Glomerular visceral epithelial cell (primary cell): Measurements from ENCODE around the gene BAMBI.

Experiments used
- DNase-seq: peaks from one replicate; pipeline ENCODE4 v3.0.0-alpha.2; 2016; ENCODE audit errors: extremely low spot score

The BAMBI gene

DNA sequence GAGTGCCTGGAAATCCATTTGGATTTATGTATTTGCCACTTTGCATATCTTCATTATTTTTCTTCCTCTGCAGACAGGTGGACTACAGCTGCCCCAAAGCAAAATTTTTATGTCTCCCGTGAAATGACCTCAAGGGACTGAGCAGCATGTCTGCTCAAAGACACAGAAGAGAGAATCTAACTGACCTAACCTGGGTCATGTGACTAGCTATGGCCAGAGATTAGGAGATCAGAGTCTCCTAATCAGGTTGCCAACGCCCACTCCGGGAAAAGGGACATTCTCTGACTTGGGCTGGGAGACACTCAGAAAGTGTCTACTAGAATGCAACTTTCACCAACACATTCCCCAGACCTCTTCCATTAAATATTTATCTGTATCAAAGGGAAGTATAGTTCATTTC is 2.5 kb upstream of the BAMBI start:
- no peak for DNase-seq

DNA sequence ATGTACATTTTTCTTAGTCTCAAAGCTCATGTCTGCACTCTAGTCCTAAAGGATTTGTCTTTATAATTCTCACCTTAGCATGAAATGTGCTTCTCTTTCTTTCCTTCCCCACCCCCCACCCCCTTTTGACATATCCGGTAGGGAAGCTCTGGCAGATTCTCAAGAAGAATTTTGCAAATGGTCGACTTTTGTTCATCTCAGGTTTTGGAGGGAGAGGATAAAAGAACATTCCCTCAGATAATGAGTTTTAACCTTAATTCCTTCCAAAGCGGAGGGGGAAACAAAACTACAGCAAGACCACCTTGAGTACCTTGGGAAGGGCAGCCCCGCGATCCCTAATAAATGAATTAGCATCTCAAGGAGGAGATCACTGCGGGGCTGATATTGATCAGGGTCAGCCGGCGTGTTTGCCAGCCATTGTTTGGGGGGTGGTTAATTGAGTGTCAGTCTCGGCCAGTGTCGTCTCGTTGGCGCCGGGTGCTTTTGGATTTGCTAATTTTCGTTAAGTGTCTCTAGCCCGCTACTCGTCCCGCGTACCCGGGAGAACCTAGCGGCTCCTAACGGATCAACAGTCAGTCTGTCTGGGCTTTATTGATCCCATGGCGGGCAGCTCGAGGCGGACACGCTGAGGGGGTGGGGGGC is 874 bp upstream of the BAMBI start:
- no peak for DNase-seq

- DNase-seq = peak; percentile 35
These were observed 766 bp downstream of the BAMBI start for GRCh38 chr10:28677888-28678686.

GRCh38 chr10:28678687-28679457 is 1.6 kb downstream of the BAMBI start:
- peak; percentile 22 for DNase-seq

GRCh38 chr10:28679581-28680357 is 2.4 kb downstream of the BAMBI start:
- DNase-seq = peak; percentile 39

GRCh38 chr10:28680358-28680752 is 3.0 kb downstream of the BAMBI start:
- no peak for DNase-seq

- peak; percentile 64 for DNase-seq
These were observed 4.0 kb downstream of the BAMBI start for GRCh38 chr10:28681291-28681763.

DNA sequence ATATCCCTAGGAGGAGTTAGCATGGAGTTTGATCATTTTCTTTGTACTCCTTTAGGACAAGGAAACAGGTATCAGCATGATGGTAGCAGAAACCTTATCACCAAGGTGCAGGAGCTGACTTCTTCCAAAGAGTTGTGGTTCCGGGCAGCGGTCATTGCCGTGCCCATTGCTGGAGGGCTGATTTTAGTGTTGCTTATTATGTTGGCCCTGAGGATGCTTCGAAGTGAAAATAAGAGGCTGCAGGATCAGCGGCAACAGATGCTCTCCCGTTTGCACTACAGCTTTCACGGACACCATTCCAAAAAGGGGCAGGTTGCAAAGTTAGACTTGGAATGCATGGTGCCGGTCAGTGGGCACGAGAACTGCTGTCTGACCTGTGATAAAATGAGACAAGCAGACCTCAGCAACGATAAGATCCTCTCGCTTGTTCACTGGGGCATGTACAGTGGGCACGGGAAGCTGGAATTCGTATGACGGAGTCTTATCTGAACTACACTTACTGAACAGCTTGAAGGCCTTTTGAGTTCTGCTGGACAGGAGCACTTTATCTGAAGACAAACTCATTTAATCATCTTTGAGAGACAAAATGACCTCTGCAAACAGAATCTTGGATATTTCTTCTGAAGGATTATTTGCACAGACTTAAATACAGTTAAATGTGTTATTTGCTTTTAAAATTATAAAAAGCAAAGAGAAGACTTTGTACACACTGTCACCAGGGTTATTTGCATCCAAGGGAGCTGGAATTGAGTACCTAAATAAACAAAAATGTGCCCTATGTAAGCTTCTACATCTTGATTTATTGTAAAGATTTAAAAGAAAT is 4.8 kb downstream of the BAMBI start:
- DNase-seq = no peak

DNA sequence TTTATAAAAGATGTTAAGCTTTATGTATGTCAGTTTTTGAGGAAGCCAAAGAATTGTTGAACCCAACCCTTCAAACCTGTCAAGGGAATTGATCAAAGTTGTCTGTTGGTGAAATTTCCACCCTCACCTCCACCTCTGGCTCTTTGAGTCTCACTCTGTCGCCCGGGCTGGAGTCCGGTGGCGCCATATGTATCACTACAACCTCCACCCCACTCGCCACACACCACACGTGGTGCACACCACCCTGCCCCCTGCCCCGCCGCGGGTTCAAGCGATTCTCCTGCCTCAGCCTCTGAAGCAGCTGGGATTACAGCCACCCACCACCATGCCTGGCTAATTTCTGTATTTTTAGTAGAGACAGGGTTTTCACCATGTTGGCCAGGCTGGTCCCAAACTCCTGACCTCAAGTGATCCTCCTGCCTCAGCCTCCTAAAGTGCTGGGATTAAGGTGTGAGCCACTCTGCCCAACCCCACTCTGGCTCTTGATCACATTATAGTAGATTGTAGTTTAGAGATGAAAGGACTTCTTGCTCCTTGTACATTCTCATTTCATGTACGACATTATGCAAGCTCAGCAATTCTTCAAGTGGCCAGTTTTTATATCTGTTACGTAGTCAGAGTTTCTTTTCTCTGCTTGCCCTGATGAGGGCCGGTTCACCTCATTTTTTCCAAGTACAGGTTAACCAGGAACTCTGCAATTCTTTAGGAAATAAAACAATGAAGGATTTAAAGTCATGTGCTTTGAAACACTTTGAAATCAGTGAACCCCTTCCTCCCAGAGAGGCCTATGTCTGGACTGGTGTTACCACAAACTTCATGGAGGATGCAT is 7.0 kb downstream of the BAMBI start:
- DNase-seq = no peak

DNA sequence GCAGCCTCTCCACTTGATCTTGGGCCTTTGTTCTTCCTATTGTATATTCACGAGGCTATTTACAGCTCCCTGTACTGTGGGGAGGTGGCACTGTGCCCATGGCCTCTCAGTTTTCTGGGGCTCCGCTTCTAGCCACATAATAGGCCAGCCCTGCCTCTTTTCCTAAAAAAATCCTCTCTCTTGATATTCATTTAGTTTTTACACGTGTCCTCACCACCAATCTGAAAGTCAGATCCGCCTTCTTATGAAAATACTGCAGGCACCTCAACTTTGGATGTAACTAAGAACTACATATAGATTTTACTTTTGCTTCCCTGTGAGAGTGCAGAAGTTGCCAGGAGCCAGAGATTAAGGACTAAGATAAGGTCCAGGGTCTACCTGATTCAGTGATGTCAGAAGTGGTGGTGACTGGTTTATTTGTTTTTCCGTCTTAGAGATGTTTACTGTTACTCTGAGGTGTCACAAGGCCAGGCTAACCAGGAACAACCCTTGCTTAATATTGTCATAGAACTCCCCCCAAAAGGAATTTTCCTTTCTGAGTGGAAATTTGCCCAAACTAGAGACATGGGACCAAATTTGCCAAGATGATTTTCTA is 7.8 kb downstream of the BAMBI start:
- no peak for DNase-seq

DNA sequence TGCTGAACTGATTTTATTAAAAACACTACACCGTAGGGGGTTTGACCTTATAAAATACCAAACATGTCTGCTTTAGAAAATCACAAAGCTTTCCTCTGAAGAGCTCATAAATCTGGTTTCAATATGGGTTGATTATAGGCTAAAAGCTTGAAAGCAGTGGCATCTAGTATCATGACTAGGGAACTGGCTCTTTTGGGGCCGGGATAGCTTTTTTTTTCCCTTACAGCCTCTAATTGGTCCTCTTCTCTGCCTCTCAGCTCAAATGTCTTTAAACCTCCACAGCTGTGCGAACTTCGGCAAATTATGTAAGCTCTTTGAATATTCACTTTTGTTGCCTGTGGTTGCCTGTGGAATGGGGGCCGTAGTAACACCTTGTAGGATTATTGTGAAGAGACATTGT is 8.4 kb downstream of the BAMBI start:
- DNase-seq = no peak

- no peak for DNase-seq
These were observed 9.7 kb downstream of the BAMBI start for GRCh38 chr10:28686835-28687682.

GRCh38 chr10:28687683-28688001 is 10.3 kb downstream of the BAMBI start:
- DNase-seq = no peak

GRCh38 chr10:28690545-28690944 is 13.2 kb downstream of the BAMBI start:
- no peak for DNase-seq

- no peak for DNase-seq
These were observed 13.9 kb downstream of the BAMBI start for GRCh38 chr10:28691187-28691694.

- no peak for DNase-seq
These were observed 14.7 kb downstream of the BAMBI start for GRCh38 chr10:28692050-28692449.

GRCh38 chr10:28694530-28694929 is 17.2 kb downstream of the BAMBI start:
- no peak for DNase-seq

GRCh38 chr10:28698075-28698474 is 20.8 kb downstream of the BAMBI start:
- DNase-seq = no peak
